Right lobe of liver (tissue), 6 donors: Measurements from ENCODE around the gene TSKU. TPM values are rescaled to one million over a fixed set of nuclear protein-coding genes. Genes with fewer than 3 reads are reported as not detected.

ENCODE experiments used
- ATAC-seq, 4 donors: fragments of 200-7000 bp; cut with Tn5 transposase; one replicate each; pipeline ENCODE4 v1.9.1; 2020; ENCODE audit warnings: mild to moderate bottlenecking in 4 of 4, moderate library complexity in 4 of 4
- DNase-seq, 3 donors: peaks; one replicate each; pipeline ENCODE4 v3.0.0-alpha.2; 2020
- H3K27ac ChIP-seq, 3 donors: fragments of 200-600 bp; one replicate each; pipeline ENCODE4 v1.8.0; 2022
- H3K27me3 ChIP-seq, 2 donors: fragments of 200-600 bp; one replicate each; pipeline ENCODE4 v1.8.0; 2022
- H3K36me3 ChIP-seq, 4 donors: fragments of 200-600 bp; sonication (generic) in 1 of 4; one replicate each; pipeline versions ENCODE4 v1.5.1 to v1.8.0; 2017 to 2022; ENCODE audit warnings: control low read depth in 1 of 4
- H3K4me1 ChIP-seq, 4 donors: fragments of 200-600 bp; sonication (generic) in 1 of 4; one replicate each; pipeline versions ENCODE4 v1.5.1 to v1.8.0; 2017 to 2022; ENCODE audit warnings: control low read depth in 1 of 4
- H3K4me3 ChIP-seq, 3 donors: fragments of 200-600 bp; one replicate each; pipeline ENCODE4 v1.8.0; 2022
- H3K9me3 ChIP-seq, 4 donors: fragments of 200-600 bp; sonication (generic) in 1 of 4; one replicate each; pipeline versions ENCODE4 v1.5.1 to v1.8.0; 2017 to 2022; ENCODE audit warnings: control low read depth in 1 of 4
- CTCF ChIP-seq, 4 donors: fragments of 200-600 bp in 3 of 4; fragments of 450-650 bp in 1 of 4; IDR thresholded peaks; one replicate each; pipeline versions ENCODE4 v1.5.1 to v1.8.0; 2016 to 2022; ENCODE audit warnings: antibody characterized with exemption in 4 of 4, mild to moderate bottlenecking in 2 of 4
- POLR2A ChIP-seq: fragments of 450-650 bp; IDR thresholded peaks from one replicate; pipeline ENCODE4 v1.6.1; 2017; ENCODE audit warnings: antibody characterized with exemption, mild to moderate bottlenecking
- WGBS: methylation state at CpG from one replicate; pipeline ENCODE4 v1.1.6; 2018; ENCODE audit warnings: low coverage, low lambda C conversion rate; ENCODE audit not compliant: insufficient coverage; ENCODE audit errors: missing lambda C conversion rate; 5-methylcytosine and 5-hydroxymethylcytosine counted together
- intact Hi-C, 2 donors: fragments of 100-400 bp; cut with DNase I; formaldehyde crosslinking; loops; one replicate each; pipeline versions ENCODE4 v1.11.2 to v1.14.1; 2022
- total RNA-seq, 6 experiments: library from RNA; depleted of rRNA in 2 of 6; stranded (reverse); fragments of >200 nt in 2 of 6; fragmentation: NEBNext Ultra II Directional in 3 of 6; extraction: Animal tissue kit (Norgen Biotek cat#: 25700) in 3 of 6; gene quantifications; one replicate each; pipeline versions ENCODE4 v1.1.0 to v1.2.4, GENCODE V29; 2016 to 2023
- donor health status: DM: no; HTN: yes; CAD: no.
- donor health status: DM: no; HTN: no; CAD: no.
- donor health status: DM: no; HTN: no; CAD: no.
- donor health status: DM: no; HTN: yes; CAD: no.
- donor health status: DM: no; HTN: yes; CAD: no.

Gene TSKU
- total RNA-seq, 6 experiments from 2014 or later: 66.1 to 1,026 (median 278) TPM

DNA sequence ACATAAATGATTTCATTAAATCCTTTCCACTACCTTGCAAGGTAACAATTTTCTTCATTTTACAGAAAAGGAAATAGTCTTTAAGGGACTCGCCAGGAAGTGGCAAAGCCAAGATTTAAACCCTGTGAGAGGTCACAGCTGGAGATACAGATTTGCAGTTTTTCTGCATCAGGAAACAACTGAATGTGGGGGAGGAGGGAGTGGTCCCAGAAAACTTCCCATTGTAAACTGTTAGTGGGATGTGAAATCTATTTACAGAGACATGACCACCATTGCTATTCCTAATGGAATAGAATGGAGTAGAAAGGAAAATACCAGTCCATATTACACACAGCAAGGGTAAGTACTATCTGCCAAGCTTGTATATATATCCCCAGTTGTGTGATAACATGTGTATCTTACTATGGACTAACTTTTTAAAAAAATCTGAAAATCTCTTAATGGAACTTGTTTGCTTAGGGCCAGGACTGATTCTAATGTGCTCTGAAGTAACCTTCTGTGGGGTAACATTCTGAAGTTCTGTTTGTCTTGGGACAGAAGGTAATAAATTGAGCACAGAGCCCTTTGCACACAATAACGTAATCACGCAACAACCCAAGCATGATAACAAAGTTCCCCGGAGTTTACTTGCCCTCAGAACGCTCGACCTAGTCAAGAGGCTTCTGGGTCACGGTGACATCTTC is 10.9 kb upstream of the TSKU start:
- peak; percentile 9 to 55 (median 31) for ATAC-seq
- TF ChIP-seq POLR2A (no peak), CTCF (IDR thresholded peaks at IDR 0.05) (no peak)
- Histone ChIP-seq H3K36me3 (no peaks in the 10 kb centered on the region), H3K9me3 (peaks cover 0 to 1% (median 0%) of the 10 kb centered on the region in 4 donors), H3K27me3 (no peaks in the 10 kb centered on the region), H3K27ac (peak overlapping the region; percentile 69 to 100 (median 77)), H3K4me1 (peaks cover 0 to 69% (median 31%) of the 10 kb centered on the region in 4 donors), H3K4me3 (no peak overlapping the region)
- DNase-seq: peak in 1 of 3 donors; percentile 89
- intact Hi-C loops: no loop called here
- WGBS: 32% methylated on average over 7 of the region's 7 CpGs

- DNase-seq: peak in 1 of 3 donors; percentile 80
- Histone ChIP-seq H3K9me3 (peaks cover 0 to 3% (median 0%) of the 10 kb centered on the region in 4 donors), H3K4me1 (peaks cover 0 to 74% (median 33%) of the 10 kb centered on the region in 4 donors), H3K27me3 (no peaks in the 10 kb centered on the region), H3K36me3 (no peaks in the 10 kb centered on the region), H3K27ac (peak overlapping the region; percentile 29 to 100 (median 43)), H3K4me3 (no peak overlapping the region)
- TF ChIP-seq CTCF (IDR thresholded peaks at IDR 0.05) (no peak), POLR2A (no peak)
- intact Hi-C loops: no loop called here
- 28% methylated on average over 5 of the region's 5 CpGs for WGBS
- ATAC-seq: no peak
Measured at GRCh38 chr11:76772783-76773106, 10.4 kb upstream of the TSKU start.

DNA sequence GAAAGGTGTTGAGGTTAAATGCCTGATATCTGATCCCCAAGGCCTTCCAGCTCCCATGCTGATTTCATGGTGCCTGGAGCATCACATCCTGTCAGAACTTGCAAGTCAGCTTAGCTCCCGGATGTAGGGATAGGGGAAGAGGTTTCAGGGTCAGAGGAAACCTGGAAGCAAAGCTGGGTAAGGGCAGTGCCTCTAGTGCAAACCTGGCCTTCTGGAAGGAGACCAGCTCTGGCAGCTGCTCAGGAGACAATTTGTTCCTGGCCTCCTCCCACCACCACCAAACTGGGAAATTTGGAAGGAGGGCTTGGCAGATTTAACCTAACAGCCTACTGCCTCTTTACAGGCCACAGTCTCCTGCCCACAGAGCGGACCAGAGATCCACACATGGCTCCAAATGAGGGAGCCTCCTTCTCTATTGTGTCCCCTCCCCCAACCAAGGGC is 9.2 kb upstream of the TSKU start:
- no peaks in the 10 kb centered on the region for H3K36me3 ChIP-seq
- TF ChIP-seq POLR2A: peak; percentile 58
- TF ChIP-seq CTCF (IDR thresholded peaks at IDR 0.05): no peak
- H3K27ac ChIP-seq: peak overlapping the region in 1 of 3 donors; percentile 100
- WGBS: 10% methylated on average over 2 of the region's 2 CpGs
- H3K9me3 ChIP-seq: peaks cover 0 to 3% (median 0%) of the 10 kb centered on the region in 4 donors
- no peak overlapping the region for H3K4me3 ChIP-seq
- intact Hi-C loops: no loop called here
- peaks cover 0 to 76% (median 31%) of the 10 kb centered on the region in 4 donors for H3K4me1 ChIP-seq
- no peaks in the 10 kb centered on the region for H3K27me3 ChIP-seq
- DNase-seq (peak in 2 of 3 donors; percentile 89 to 91), ATAC-seq (peak in 3 of 4 donors; percentile 32 to 53 (median 42))

DNA sequence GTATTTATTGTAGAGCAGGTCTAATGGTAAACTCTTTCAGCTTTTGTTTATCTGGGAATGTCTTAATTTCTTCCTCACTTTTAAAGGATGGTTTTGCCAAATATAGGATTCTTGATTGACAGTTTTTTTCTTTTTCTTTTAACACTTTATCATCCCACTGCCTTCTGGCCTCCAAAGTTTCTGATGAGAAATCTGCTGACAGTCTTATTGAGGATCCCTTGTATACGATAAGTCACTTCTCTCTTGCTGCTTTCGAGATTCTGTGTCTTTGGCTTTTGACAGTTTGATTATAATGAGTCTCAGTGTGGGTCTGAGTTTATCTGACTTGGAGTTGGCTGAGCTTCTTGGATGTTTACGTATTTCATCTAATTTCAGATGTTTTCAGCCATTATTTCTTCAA is 6.7 kb upstream of the TSKU start:
- Histone ChIP-seq H3K27me3 (no peaks in the 10 kb centered on the region), H3K36me3 (no peaks in the 10 kb centered on the region), H3K4me3 (no peak overlapping the region), H3K9me3 (peaks cover 0 to 3% (median 0%) of the 10 kb centered on the region in 4 donors), H3K27ac (peak overlapping the region in 1 of 3 donors; percentile 100), H3K4me1 (peaks cover 0 to 73% (median 25%) of the 10 kb centered on the region in 4 donors)
- DNase-seq: no peak
- ATAC-seq: no peak
- TF ChIP-seq POLR2A: no peak
- TF ChIP-seq CTCF (IDR thresholded peaks at IDR 0.05): no peak
- WGBS: 92% methylated on average over 3 of the region's 3 CpGs
- intact Hi-C loops: no loop called here
